PC-9 (cell line): ENCODE data around the gene NCOA5.

Experiments
- CTCF ChIP-seq: fragments of 200-600 bp; sonication (generic); conservative IDR thresholded peaks from 2 replicates; pipeline ENCODE4 v1.6.1; 2017; ENCODE audit warnings: mixed run types, antibody characterized with exemption, mild to moderate bottlenecking, moderate library complexity
- EZH2 ChIP-seq: fragments of 200-600 bp; sonication (generic); IDR thresholded peaks from 2 replicates; pipeline ENCODE4 v1.8.0; 2017; ENCODE audit warnings: antibody characterized with exemption, low read depth

- TF ChIP-seq EZH2, result no peak
- TF ChIP-seq CTCF, result no peak
Observed at GRCh38 chr20:46133886-46134654, 44.3 kb upstream of the NCOA5 start.
